ENCODE measurements around the gene BAIAP2. TPM values are rescaled to one million over a fixed set of nuclear protein-coding genes. Genes with fewer than 3 reads are reported as not detected.

The BAIAP2 gene
- polyA plus RNA-seq, 1 donor from 2014 or later = 17.5 TPM

- TF ChIP-seq RAD21 (conservative IDR thresholded peaks at IDR 0.05) = no peak
- no peak for TF ChIP-seq EZH2 (IDR thresholded peaks at IDR 0.05; ENCODE audit: borderline replicate concordance, insufficient read depth, low read length, poor library complexity, severe bottlenecking)
- no peak for TF ChIP-seq REST (IDR thresholded peaks at IDR 0.05; ENCODE audit: borderline replicate concordance)
- no peak for TF ChIP-seq MXI1 (conservative IDR thresholded peaks at IDR 0.05; ENCODE audit: poor library complexity, severe bottlenecking)
- TF ChIP-seq SMC3 (conservative IDR thresholded peaks at IDR 0.05; ENCODE audit: poor library complexity) = no peak
- TF ChIP-seq TAF1 (IDR thresholded peaks at IDR 0.05; ENCODE audit: low read depth) = no peak
- no peaks in the 10 kb centered on the region for H3K36me3 ChIP-seq (ENCODE audit: insufficient read depth, low read length)
- H2AFZ ChIP-seq (ENCODE audit: low read depth, low read length) = no peak overlapping the region
- no peaks in the 10 kb centered on the region for H3F3A ChIP-seq (ENCODE audit: insufficient read depth, low read length, poor library complexity, severe bottlenecking)
- H3K4me2 ChIP-seq (ENCODE audit: low read length) = no peak overlapping the region
- H3K27ac ChIP-seq (ENCODE audit: low read length) = no peak overlapping the region
- no peaks in the 10 kb centered on the region for H3K79me2 ChIP-seq (replicated peaks; ENCODE audit: insufficient read depth, low read length)
- no peaks in the 10 kb centered on the region for H4K20me1 ChIP-seq (ENCODE audit: insufficient read depth)
- no peak overlapping the region for H3K9ac ChIP-seq (ENCODE audit: low read length)
- no peaks in the 10 kb centered on the region for H3K9me3 ChIP-seq (ENCODE audit: low read length)
- H3K4me3 ChIP-seq (ENCODE audit: low read length) = no peak overlapping the region
- no peaks in the 10 kb centered on the region for H3K9me2 ChIP-seq (ENCODE audit: insufficient read depth, low read length)
- no peaks in the 10 kb centered on the region for H3K27me3 ChIP-seq (ENCODE audit: insufficient read depth, low read depth, low read length)
Measured at GRCh38 chr17:81135505-81136278, 100.7 kb downstream of the BAIAP2 start.

- Histone ChIP-seq H3K4me3 (ENCODE audit: low read length) (no peak overlapping the region), H3K27ac (ENCODE audit: low read length) (no peak overlapping the region)
Measured at GRCh38 chr17:81136366-81136765, 101.4 kb downstream of the BAIAP2 start.

More at GRCh38 chr17:81136366-81136765, 101.4 kb downstream of the BAIAP2 start:
- Histone ChIP-seq H3K36me3 (ENCODE audit: insufficient read depth, low read length) (no peaks in the 10 kb centered on the region), H3F3A (ENCODE audit: insufficient read depth, low read length, poor library complexity, severe bottlenecking) (no peaks in the 10 kb centered on the region), H3K27me3 (ENCODE audit: insufficient read depth, low read depth, low read length) (no peaks in the 10 kb centered on the region), H3K9me3 (ENCODE audit: low read length) (no peaks in the 10 kb centered on the region), H2AFZ (ENCODE audit: low read depth, low read length) (no peak overlapping the region), H3K9me2 (ENCODE audit: insufficient read depth, low read length) (no peaks in the 10 kb centered on the region), H4K20me1 (ENCODE audit: insufficient read depth) (no peaks in the 10 kb centered on the region), H3K4me2 (ENCODE audit: low read length) (no peak overlapping the region), H3K79me2 (replicated peaks; ENCODE audit: insufficient read depth, low read length) (no peaks in the 10 kb centered on the region), H3K9ac (ENCODE audit: low read length) (no peak overlapping the region)
- TF ChIP-seq CTCF (IDR thresholded peaks at IDR 0.05; ENCODE audit: poor library complexity, severe bottlenecking) = no peak
